Effector CD8-positive, alpha-beta T cell (primary cell): ENCODE data around the gene HSPBAP1.

ENCODE experiments used
- DNase-seq: peaks from one replicate; lab custom pipeline; 2025; lab: John Stamatoyannopoulos, UW
- total RNA-seq, 4 experiments: gene quantifications; one replicate each; lab custom pipeline; 2026; lab: John Stamatoyannopoulos, UW

Gene HSPBAP1, protein sequence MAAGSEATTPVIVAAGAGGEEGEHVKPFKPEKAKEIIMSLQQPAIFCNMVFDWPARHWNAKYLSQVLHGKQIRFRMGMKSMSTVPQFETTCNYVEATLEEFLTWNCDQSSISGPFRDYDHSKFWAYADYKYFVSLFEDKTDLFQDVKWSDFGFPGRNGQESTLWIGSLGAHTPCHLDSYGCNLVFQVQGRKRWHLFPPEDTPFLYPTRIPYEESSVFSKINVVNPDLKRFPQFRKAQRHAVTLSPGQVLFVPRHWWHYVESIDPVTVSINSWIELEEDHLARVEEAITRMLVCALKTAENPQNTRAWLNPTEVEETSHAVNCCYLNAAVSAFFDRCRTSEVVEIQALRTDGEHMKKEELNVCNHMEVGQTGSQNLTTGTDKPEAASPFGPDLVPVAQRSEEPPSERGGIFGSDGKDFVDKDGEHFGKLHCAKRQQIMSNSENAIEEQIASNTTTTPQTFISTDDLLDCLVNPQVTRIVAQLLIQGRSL
- total RNA-seq = 22.1 to 32.1 (median 26.5) reads per million in 4 experiments

DNA sequence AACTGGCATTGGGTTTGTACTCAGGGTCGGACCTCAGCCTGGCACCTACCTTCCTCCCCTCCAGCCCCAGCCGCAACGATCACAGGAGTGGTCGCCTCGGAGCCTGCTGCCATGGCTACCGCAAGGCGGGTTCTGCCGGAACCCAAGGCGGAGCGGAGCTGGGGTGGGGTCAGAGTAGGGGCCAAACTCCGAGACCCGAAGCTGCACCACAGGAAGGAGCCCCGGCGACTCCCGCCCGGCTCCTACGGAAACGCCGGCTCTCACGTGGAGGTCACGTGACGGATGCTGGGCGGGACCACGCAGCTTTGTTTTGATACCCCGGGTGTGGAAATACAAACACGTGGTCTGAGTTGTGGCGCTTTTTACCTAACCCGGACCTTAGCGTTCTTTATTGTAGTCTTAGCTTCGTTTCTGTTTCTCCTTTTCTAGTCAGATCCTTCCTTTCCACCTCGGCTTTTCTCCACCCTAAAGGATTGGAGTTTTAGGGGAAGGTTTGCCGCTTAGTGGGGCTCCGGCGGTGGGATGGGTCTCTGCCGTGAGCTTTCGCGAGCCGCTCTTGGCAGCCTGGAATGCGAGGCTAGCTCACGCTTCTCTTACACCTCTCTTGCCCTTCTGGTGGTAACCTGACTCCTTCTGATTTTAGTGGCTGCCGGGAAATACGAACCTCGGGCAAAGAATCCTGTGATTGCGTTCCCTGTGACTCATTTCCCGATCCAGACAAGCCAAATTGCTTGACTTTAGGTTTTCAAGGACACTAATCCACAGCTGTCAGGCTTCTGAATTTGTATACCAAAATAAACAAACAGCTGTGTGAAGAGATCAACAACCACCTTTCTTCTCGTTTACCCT is at the start of gene HSPBAP1:
HSPBAP1 (minus strand) TSS at position 264 of the 849 bp plus-strand sequence; CDS start at position 113, 151 bp downstream.
- no peak for DNase-seq

DNA sequence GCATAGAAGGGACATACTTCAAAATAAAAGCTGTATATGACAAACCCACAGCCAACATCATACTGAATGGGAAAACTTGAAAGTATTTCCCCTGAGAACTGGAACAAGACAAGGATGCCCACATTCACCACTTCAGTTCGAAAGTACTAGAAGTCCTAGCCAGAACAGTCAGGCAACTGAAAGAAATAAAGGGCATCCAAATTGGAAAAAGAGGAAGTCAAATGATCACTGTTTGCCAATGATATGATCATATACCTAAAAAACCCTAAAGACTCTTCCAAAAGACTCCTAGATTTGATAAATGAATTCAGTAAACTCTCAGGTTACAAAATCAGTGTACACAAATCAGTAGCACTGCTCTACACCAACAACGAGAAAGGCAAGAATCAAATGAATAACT is 42.0 kb upstream of the HSPBAP1 start:
- no peak for DNase-seq

DNA sequence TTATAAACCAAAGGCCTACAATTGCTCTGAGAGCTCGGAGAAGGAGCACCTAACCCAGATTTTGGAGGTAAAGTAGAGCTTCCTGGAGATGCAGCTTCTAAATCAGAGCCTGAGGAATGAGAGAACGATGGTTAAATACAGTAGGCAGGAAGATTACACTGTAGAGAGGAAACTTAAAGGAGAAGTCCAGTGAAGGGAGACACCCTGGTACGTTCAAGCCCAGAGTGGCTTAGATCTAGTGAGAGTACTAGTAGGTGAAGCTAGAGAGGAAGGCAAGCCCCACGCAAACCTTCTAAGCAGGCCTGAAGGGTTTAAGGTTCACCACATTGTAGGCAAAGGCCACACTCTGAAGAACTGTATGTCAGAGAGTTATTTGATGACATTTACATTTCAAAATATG is 34.6 kb upstream of the HSPBAP1 start:
- no peak for DNase-seq

DNA sequence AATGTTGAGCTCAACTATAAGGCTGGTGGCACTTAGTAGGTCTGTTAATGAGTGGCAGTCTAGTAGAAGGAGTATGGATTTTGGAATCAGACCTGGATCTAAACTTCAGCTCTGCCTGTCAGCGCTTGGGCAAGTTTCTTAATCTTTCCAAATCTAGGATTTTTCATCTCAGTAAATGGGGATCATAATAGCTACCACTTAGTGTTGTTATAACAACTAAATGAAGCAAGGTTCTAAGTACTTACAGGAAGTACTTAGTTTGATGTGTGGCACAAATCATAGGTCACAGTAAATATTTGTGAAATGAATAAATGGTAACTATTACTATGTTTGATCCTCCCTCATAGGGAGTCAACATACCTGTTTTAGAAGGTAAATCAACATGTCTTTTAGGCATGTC is 32.6 kb upstream of the HSPBAP1 start:
- DNase-seq = no peak

DNA sequence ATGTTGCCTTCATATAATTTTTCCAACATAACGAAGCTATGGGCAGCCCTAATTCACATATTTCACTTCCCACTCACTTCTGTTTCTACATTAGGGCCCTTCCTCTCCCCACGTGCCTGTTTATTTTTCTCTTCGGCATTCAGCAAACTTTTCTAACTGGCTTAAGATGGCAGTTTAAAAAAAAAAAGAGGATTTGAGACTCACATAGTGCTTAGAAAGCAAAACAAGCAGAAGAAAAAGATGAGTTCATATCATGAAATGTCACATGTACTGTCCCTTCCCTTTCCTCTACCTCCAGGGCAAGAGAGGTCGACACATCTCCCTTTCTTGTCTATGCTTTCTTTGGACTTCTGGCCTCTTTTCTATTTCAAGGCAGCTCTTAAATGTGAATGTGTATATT is 31.8 kb upstream of the HSPBAP1 start:
- no peak for DNase-seq

DNA sequence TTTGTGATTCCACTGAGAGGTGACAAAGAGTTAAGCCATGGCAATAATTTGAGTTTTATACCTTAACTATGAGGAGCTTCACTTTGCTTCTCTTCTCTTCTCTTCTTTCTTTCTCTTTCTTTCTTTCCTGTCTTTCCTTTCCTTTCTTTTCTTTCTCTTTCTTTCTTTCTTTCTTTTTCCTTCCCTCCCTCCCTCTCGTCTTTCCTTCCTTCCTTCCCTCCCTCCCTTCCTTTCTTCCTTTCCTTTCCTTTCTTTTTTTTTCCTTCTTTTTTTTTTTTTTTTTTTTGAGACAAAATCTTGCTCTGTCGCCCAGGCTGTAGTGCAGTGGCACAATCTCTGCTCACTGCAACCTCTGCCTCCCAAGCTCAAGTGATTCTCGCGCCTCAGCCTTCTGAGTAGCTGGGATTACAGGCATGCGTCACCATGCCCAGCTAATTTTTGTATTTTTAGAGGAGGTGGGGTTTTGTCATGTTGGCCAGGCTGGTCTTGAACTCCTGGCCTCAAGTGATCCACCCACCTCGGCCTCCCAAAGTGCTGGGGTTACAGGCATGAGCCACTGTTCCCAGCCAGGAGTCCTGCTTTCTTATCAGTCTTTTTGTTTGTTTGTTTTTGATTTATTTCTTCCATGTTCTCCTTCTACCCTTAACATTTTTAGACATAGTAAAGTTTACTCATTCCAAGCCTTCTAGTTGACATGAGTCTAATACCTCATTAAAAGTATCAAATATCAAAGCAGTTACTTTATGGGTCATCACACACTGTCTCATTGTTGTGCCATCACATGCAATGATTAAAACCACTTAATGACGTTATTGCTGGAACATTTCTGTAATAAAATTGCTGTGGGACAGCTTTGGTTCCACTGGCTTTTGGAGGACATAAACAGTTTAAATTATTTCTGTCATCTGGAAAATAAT is 31.1 kb upstream of the HSPBAP1 start:
- no peak for DNase-seq

DNA sequence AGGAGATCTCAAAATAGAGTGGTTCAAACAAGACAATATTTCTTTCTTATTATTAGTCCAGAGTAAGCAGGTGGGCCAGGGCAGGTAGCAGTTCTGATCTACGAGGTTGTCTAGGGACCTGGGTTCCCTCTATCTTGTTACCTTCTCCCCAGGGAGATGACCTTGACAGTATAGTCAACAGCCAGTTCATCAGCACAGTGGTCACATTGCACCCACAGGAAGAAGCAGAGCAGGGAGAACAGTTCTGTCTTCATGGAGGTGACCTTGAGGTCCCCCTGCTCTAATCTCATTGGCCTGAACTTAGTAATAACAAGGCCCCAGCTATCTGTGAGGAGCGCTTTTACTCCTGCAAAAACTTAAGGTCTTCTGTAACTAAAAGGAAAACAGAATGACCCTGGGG is 23.0 kb upstream of the HSPBAP1 start:
- DNase-seq = no peak

DNA sequence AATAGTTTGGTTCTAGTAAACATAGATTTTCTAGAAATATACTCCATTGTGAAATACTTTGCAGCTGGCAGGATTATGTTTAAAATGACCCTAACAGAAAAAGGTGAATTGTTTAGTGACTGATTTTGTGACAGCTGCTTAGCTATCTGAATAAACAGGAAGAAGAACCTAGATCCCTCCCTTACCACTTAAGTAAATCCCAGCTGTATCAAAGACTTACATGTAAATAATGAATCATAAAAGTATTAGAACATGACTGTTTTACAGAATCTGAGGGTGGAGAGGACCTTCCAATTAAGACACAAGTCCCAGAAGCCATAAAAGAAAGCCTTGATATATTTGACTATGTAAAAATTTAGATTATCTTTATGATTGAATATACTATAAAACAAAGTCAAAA is 17.1 kb upstream of the HSPBAP1 start:
- DNase-seq = no peak

DNA sequence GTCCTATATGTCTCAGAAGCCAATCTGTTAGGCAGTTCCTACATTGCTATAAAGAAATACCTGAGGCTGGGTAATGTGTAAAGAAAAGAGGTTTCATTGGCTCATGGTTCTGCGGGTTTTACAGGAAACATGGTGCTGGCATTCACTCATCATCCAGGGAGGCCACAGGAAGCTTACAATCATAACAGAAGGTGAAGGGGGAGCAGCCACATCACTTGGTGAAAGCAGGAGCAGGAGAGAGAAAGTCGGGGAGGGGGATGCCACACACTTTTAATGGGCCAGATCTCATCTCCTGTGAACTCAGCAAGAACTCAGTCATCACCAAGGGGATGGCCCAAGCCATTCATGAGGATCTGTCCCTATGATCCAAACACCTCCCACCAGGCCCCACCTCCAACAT is 10.3 kb upstream of the HSPBAP1 start:
- DNase-seq = no peak

DNA sequence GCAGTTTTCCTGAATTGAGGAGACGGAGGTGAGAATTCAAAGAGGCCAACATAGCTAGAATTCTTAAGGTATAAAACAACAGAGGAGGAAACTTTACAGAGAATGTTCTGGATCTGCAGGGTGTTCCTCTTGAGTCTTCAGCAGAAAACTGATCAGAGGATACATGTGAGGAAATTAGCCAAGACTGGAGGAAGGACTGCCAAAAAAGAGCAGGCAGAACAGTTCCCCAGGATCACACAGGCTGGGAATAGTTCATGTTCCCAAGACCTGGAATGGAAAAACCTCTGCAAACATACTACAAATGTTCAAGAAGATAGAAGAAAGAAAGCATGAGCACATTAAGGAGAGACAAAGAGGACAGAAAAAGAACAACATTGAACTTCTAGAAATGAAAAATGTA is 8.7 kb upstream of the HSPBAP1 start:
- DNase-seq = no peak

DNA sequence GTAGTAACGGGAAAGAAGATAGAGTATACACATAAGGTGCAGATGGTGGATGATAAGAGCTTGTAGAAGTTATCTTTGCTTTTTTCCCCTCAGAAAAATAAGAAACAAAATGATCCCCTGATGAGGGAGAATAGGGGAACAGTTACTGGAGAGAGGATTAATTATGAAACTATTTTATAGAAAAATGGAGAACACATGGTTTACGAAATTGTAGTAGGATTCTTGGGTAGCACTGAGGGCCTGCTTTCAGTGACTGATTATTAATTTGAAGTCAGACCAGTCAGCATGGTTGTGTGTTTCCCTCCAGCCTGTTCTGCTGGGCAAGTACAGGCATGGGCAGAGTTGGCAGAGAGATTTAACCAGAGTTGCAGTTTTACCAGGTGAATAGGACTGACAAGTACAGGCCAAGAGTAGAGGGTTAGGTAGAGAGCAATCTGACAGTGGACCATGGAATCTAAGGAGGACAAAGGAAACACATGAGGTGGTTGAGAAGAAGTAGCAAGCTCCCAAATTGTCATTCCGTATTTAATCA is 7.1 kb upstream of the HSPBAP1 start:
- no peak for DNase-seq

DNA sequence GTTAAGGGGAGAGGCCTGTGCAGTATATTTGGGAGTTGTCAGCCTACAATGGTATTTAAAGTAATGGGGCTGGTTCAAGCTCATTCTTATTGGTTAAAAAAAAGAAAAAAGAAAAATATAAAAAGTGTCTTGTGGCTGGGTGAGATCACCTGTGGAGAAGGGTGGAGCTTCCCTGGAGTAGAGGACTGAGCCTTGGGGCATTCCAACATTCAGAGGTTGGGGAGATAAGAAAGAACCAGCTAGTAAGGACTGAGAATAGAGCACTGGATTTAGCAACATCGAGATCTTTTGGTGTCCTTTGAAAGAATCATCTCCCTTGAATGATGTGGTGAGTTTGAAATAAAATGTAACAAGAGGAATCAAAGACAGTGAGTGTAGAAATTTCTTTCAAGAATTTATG is 6.4 kb upstream of the HSPBAP1 start:
- DNase-seq = no peak

DNA sequence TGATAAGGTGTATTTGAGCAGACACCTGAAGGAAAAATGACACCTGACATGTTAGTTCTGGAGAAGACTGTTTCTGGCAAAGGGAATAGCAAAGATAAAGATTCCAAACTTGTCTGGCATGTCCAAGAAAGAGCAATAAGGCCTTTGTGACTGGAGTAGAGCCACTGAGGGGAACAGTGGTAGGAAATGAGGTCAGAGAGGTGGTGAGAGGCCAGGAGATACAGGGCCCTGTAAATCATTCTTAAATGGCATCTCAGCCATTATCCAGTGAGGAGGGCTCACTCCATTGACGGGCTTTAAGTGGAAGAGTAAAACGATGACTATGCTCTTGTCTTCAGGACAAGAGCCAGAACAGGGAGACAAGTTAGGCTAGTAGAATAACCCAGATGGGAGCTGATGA is 5.7 kb upstream of the HSPBAP1 start:
- DNase-seq = no peak

DNA sequence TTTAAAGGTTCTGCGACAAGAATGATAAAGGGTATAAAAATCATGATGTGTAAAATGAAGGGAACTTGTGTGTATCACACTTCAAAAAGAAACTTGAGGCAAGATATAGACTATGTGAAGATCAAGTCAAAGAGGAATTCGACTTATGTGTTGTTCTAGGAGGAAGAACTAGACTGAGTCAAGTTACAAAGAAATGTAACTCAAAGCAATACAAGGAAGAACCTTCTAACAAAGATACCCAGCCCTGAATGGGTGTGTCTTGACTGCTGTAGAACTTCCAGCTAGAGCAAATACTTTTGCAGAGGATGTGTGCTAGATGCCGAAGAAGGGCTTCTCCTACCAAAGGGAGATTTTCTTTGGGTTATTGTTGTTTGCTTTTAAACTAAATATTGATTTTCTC is 3.7 kb upstream of the HSPBAP1 start:
- no peak for DNase-seq

DNA sequence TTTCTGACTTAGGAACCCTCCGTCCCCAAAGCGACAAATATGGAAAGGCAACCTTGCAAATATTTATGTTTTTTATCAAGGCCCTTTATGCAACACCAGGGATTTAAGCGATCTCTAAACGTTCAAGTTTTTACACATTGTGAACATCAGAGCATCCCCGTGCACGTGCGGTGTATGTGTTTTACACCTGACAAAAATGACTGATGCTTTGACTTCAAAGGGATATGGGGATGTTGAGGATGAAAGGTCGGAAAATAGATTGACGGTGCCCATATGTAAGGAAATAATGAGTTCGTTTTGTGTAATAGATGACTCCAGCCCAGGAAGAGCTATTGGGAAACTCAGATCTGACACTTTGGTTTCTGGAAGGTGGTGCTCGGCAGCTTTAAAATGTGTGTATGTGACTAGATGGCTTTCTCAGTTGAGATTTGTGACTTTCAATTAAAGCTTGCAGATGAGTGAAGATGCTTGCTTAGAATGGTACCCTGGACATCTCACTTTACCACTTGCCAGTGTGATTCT is 2.1 kb upstream of the HSPBAP1 start:
- DNase-seq = no peak

DNA sequence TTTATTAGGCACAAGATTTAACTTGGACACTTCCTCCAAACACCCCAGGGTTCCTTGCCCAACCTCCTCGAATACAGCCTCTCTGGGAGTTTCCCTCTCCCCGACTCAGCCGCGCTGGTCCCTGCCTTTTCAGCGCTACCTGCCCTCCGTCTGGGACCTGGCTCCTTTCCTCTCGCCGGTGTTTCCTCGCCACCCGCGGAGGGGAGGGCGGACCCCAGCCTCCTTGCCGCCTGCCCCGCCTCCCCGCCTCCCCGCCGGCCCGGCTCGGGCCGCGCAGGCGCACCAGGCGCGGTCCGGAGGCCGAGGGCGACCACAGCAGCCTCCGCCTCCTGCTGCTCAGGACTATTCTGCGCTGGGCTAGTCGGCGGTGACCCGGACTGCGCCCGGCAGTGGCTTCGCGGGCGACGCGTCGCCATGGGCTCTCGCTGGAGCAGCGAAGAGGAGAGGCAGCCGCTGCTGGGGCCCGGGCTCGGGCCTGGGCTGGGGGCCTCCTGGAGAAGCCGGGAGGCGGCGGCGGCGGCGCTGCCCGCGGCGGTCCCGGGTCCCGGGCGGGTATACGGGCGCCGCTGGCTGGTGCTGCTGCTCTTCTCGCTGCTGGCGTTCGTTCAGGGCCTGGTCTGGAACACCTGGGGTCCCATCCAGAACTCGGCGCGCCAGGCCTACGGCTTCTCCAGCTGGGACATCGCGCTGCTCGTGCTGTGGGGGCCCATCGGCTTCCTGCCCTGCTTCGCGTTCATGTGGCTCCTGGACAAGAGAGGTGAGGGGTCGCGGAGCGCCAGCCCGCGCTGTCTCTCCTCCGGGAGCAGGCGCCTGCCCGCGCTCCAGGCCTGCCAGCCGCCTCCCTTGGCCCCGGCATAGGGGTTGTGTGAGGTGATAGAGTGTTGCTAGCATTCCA is 1.4 kb upstream of the HSPBAP1 start, which contains the start of gene SLC49A4:
SLC49A4 (plus strand) TSS at position 291 of the 895 bp plus-strand sequence; CDS start at position 415, 124 bp downstream.
- no peak for DNase-seq

DNA sequence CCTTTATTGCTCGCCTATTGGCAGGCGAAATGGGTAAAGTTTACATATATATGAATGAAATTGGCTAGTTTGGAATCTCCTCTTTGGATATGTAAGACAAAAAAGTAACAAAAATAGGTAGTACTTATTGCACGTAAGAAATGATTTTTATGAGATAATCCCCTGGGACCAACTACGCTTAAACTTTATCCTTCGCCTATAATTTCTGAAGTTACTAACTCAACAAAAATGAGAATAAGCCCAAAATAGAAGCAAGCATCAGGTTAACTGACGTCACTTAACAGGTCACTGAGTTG is 800 bp upstream of the HSPBAP1 start:
- no peak for DNase-seq

DNA sequence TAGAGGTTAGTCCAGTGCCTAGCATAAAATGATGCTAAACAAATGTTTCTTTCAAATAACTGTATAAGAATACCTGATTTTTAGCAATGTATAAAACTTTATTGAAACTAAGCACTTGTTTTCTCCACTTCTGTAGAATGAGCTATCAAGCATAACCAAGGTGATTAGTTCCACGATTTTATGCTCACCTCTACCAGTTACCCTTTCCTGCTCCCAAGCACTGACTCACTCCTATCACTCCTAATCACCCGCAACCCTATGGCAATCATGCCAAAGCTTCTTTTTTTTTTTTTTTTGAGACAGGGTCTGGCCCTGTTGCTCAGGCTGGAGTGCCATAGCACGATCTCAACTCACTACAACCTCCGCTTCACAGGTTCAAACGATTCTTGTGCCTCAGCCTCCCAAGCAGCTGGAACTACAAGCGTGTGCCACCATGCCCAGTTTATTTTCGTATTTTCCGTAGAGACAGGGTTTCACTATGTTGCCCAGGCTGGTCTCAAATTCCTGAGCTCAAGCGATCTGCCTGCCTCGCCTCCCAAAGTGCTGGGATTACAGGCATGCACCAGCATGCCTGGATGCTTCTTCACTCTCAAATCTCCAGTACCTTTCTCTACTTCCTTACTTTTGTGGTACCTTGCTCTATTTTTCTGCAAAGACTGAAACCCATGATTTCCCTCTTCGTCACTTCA is 3.9 kb downstream of the HSPBAP1 start:
- DNase-seq = no peak

DNA sequence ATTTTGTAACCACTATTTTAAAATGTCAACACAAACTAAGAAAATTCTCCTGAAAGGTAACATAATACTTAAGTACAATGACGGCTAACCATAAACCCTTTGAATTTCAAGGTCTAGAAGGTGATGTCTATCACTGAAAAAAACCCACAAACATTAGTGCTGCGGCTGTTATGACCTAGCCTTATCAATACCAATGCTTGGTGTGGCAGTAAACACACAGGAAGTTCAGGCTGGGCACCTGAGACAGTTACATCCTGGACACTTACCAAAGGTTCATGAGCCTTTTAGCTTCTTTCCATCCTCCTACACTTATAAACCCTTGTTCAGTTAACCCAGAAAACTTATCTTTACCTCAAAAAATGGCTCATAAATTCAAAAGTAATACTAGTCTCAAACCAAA is 5.8 kb downstream of the HSPBAP1 start:
- no peak for DNase-seq

DNA sequence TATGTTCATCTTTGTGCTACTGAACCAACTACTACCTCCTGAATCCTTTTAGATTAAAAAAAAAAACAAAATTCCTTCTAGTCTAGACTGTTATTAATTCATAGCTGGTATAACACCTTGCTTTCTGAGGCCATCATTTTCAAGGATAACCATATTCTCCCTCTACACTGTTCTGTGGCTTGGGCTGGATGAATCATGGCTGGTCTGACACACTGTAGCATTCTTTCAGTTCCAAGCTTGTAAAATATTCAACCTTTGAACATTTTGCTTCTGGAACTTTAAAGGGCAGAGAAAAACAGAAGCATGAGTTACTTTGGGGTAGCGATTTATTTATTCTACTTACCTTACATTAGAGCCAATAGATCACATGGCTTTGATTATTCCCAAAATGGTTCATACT is 7.6 kb downstream of the HSPBAP1 start:
- DNase-seq = no peak
